Osteoblast (primary cell): ENCODE measurements around the gene PARD3B. TPM values are rescaled to one million over a fixed set of nuclear protein-coding genes. Genes with fewer than 3 reads are reported as not detected.

Experiments
- DNase-seq: peaks from one replicate; pipeline ENCODE4 v3.0.0; 2011; ENCODE audit warnings: low spot score, mixed read lengths; ENCODE audit not compliant: insufficient read length; ENCODE audit errors: missing footprints
- H2AFZ ChIP-seq: 2 replicates; pipeline ENCODE4 v1.6.0; 2011; ENCODE audit warnings: mild to moderate bottlenecking, low read length
- H3K27ac ChIP-seq: 2 replicates; pipeline ENCODE4 v1.5.1; 2011; ENCODE audit warnings: mild to moderate bottlenecking, low read depth, low read length, moderate library complexity
- H3K27me3 ChIP-seq: 2 replicates; pipeline ENCODE4 v1.6.0; 2012; ENCODE audit warnings: mild to moderate bottlenecking, control low read depth, inconsistent platforms, low read length, moderate library complexity; ENCODE audit not compliant: insufficient read depth
- H3K36me3 ChIP-seq: 2 replicates; pipeline ENCODE4 v1.5.1; 2011; ENCODE audit warnings: mild to moderate bottlenecking, low read length, control low read depth, moderate library complexity; ENCODE audit not compliant: insufficient read depth
- H3K4me1 ChIP-seq: 2 replicates; pipeline ENCODE4 v1.5.1; 2011; ENCODE audit warnings: mild to moderate bottlenecking, low read length, control low read depth, moderate library complexity; ENCODE audit not compliant: insufficient read depth
- H3K4me2 ChIP-seq: 2 replicates; pipeline ENCODE4 v1.6.0; 2011; ENCODE audit warnings: mild to moderate bottlenecking, low read length; ENCODE audit not compliant: insufficient read depth
- H3K4me3 ChIP-seq: fragments of 200-600 bp; sonication (generic); 3 replicates; pipeline ENCODE4 v1.5.1; 2012; ENCODE audit warnings: mild to moderate bottlenecking, low read length, inconsistent platforms; ENCODE audit not compliant: insufficient read depth
- H3K79me2 ChIP-seq: 2 replicates; pipeline ENCODE4 v1.6.0; 2012; ENCODE audit warnings: mild to moderate bottlenecking, low read length, control low read depth, inconsistent platforms; ENCODE audit not compliant: insufficient read depth
- H3K9me3 ChIP-seq: 2 replicates; pipeline ENCODE4 v1.5.1; 2011; ENCODE audit warnings: low read depth, low read length, control low read depth
- H4K20me1 ChIP-seq: 2 replicates; pipeline ENCODE4 v1.6.0; 2012; ENCODE audit warnings: mild to moderate bottlenecking, low read length, control low read depth; ENCODE audit not compliant: insufficient read depth
- total RNA-seq: library from RNA; depleted of rRNA; stranded (reverse); fragments of >200 nt; gene quantifications from 2 replicates; pipeline ENCODE4 v1.2.3, GENCODE V29; 2012
- TF ChIP-seq, protein P1 (sequence below): IDR thresholded peaks from 2 replicates; pipeline ENCODE4 v1.5.1; 2011; ENCODE audit warnings: mild to moderate bottlenecking, low read depth, low read length, moderate library complexity; ENCODE audit errors: extremely low read depth

PARD3B gene
- total RNA-seq, 1 donor = 22.4 TPM

GRCh38 chr2:205287316-205287715 lies 742.0 kb downstream of the PARD3B start:
- H3K27ac ChIP-seq = no peak overlapping the region
- H3K27me3 ChIP-seq = no peaks in the 10 kb centered on the region
- TF ChIP-seq, protein P1, sequence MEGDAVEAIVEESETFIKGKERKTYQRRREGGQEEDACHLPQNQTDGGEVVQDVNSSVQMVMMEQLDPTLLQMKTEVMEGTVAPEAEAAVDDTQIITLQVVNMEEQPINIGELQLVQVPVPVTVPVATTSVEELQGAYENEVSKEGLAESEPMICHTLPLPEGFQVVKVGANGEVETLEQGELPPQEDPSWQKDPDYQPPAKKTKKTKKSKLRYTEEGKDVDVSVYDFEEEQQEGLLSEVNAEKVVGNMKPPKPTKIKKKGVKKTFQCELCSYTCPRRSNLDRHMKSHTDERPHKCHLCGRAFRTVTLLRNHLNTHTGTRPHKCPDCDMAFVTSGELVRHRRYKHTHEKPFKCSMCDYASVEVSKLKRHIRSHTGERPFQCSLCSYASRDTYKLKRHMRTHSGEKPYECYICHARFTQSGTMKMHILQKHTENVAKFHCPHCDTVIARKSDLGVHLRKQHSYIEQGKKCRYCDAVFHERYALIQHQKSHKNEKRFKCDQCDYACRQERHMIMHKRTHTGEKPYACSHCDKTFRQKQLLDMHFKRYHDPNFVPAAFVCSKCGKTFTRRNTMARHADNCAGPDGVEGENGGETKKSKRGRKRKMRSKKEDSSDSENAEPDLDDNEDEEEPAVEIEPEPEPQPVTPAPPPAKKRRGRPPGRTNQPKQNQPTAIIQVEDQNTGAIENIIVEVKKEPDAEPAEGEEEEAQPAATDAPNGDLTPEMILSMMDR = no peak
- H3K36me3 ChIP-seq = no peaks in the 10 kb centered on the region
- H4K20me1 ChIP-seq = no peaks in the 10 kb centered on the region
- no peak overlapping the region for H3K4me3 ChIP-seq
- no peaks in the 10 kb centered on the region for H3K9me3 ChIP-seq
- DNase-seq = no peak
- H3K79me2 ChIP-seq = no peaks in the 10 kb centered on the region
- no peak overlapping the region for H2AFZ ChIP-seq
- H3K4me2 ChIP-seq = no peak overlapping the region
- no peaks in the 10 kb centered on the region for H3K4me1 ChIP-seq

DNA sequence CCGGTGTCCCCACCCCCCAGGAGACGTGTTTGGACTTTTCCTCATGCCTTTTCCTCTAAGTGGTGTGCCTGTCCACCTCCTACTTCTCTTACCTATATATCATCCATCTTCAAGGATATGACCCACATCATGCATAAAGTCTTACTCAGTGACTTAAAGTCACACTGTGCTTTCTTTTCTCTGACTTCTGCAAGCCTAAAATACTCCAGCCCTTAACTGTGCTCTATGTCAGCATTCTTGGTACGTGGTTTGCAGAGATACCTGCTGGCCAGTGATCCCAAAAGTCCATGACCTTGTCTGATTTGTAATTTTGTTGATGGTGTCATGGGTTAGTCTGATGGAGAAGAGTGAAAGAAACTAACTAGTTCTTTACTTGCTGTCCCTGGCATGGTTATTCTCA lies 743.4 kb downstream of the PARD3B start:
- no peak overlapping the region for H3K4me2 ChIP-seq
- no peaks in the 10 kb centered on the region for H3K27me3 ChIP-seq
- H2AFZ ChIP-seq = no peak overlapping the region
- H3K79me2 ChIP-seq = no peaks in the 10 kb centered on the region
- DNase-seq = no peak
- H4K20me1 ChIP-seq = no peaks in the 10 kb centered on the region
- H3K27ac ChIP-seq = no peak overlapping the region
- no peaks in the 10 kb centered on the region for H3K4me1 ChIP-seq
- TF ChIP-seq, protein P1 = no peak
- H3K9me3 ChIP-seq = no peaks in the 10 kb centered on the region
- H3K4me3 ChIP-seq = no peak overlapping the region
- H3K36me3 ChIP-seq = no peaks in the 10 kb centered on the region

GRCh38 chr2:205290299-205290698 lies 745.0 kb downstream of the PARD3B start:
- Histone ChIP-seq H4K20me1 (no peaks in the 10 kb centered on the region), H3K9me3 (no peaks in the 10 kb centered on the region), H3K4me1 (no peaks in the 10 kb centered on the region), H3K27me3 (no peaks in the 10 kb centered on the region), H3K36me3 (no peaks in the 10 kb centered on the region), H3K79me2 (no peaks in the 10 kb centered on the region), H3K4me3 (no peak overlapping the region), H3K4me2 (no peak overlapping the region), H2AFZ (no peak overlapping the region), H3K27ac (no peak overlapping the region)
- TF ChIP-seq, protein P1 = no peak
- no peak for DNase-seq

DNA sequence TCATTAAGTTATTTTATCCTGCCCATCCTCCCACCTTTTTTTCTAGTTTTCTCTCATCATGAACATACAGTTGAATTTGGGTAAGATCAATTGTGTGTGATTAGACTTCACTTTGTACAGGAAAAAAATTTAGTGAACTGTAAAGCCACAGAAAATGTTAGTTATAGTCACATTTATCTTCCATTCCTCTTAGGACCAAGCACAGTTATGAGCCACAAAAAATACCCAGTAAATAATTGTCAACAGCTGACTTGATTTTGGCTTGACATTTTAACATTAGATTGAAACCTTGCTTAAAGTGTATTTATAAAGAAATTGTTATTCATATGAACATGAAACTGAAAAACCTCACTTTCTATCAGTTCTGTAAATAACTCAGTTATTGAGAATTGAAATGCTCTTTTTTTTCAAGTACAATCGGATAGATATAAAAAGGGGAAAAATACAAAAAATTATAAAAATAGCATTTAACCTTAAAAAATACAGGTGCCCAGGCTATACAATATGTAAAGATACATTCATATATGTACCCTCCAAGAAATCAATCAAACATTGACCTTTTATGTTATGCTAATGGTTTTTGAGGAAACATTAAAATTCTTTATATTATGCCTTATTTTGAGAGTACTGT lies 747.5 kb downstream of the PARD3B start:
- Histone ChIP-seq H2AFZ (no peak overlapping the region), H4K20me1 (no peaks in the 10 kb centered on the region), H3K4me2 (no peak overlapping the region), H3K9me3 (no peaks in the 10 kb centered on the region), H3K36me3 (no peaks in the 10 kb centered on the region), H3K4me1 (no peaks in the 10 kb centered on the region), H3K4me3 (no peak overlapping the region), H3K27ac (no peak overlapping the region), H3K27me3 (no peaks in the 10 kb centered on the region), H3K79me2 (no peaks in the 10 kb centered on the region)
- TF ChIP-seq, protein P1 = no peak
- DNase-seq = no peak
